HepG2 (cell line): ENCODE results near the gene CACNA1D. TPM values are rescaled to one million over a fixed set of nuclear protein-coding genes. Genes with fewer than 3 reads are reported as not detected.

Source experiments
- ATAC-seq: fragments of 200-7000 bp; cut with Tn5 transposase; 3 replicates; pipeline ENCODE4 v1.9.1; 2020; ENCODE audit warnings: mild to moderate bottlenecking, moderate library complexity
- BruUV-seq: library from RNA; stranded (reverse); fragments of 400-500 nt; replicated peaks from 2 replicates; lab custom pipeline; 2021; lab: Mats Ljungman, UMichigan
- CTCF ChIA-PET: fragments of 300-600 bp; formaldehyde crosslinking; extraction: SDS; loops from one replicate; lab custom pipeline; 2021; ENCODE audit warnings: low total read pairs, inconsistent platforms, low intra/inter-chr PET ratio; lab: Yijun Ruan, JAX
- POLR2A ChIA-PET: fragments of 350-600 bp; sonication (Branson Sonifier 250); formaldehyde crosslinking; loops from one replicate; lab custom pipeline; 2020; ENCODE audit warnings: antibody characterized with exemption, inconsistent platforms; lab: Yijun Ruan, JAX
- DNase-seq: peaks from one replicate; pipeline ENCODE4 v3.0.0-alpha.2; 2015; ENCODE audit warnings: low spot score
- FAIRE-seq: peaks from 3 replicates; lab custom pipeline; 2011; peaks lifted over from hg19 to GRCh38; lab: Jason Lieb, UNC
- H2AFZ ChIP-seq: one replicate; pipeline ENCODE4 v1.6.1; 2011; ENCODE audit warnings: low read length, inconsistent platforms
- H3K27ac ChIP-seq: fragments of 300-600 bp; 3 replicates; pipeline ENCODE4 v1.8.0; 2011; ENCODE audit warnings: mixed run types, mild to moderate bottlenecking, mixed read lengths, low read length, inconsistent platforms; ENCODE audit not compliant: insufficient read depth; ENCODE audit errors: extremely low read length
- H3K27me3 ChIP-seq, 2 experiments: fragments of 200-600 bp in 1 of 2; 2 replicates in 1 of 2; 3 replicates in 1 of 2; pipeline versions ENCODE4 v1.6.0 to v1.8.0; 2011; ENCODE audit warnings: low read length in 2 of 2, mild to moderate bottlenecking in 2 of 2, moderate library complexity in 2 of 2, inconsistent platforms in 1 of 2; ENCODE audit not compliant: insufficient read depth in 2 of 2, control insufficient read depth in 1 of 2
- H3K36me3 ChIP-seq, 2 experiments: fragments of 200-600 bp in 1 of 2; replicated peaks in 1 of 2; 2 replicates in 1 of 2; 3 replicates in 1 of 2; pipeline versions ENCODE4 v1.5.1 to v1.8.0; 2011; ENCODE audit warnings: low read length in 2 of 2, inconsistent platforms in 1 of 2; ENCODE audit not compliant: insufficient read depth in 2 of 2, control insufficient read depth in 1 of 2
- H3K4me1 ChIP-seq: 2 replicates; pipeline ENCODE4 v1.5.1; 2012; ENCODE audit warnings: low read length, inconsistent platforms; ENCODE audit not compliant: insufficient read depth
- H3K4me2 ChIP-seq: 2 replicates; pipeline ENCODE4 v1.6.0; 2011; ENCODE audit warnings: low read depth, low read length, inconsistent platforms
- H3K4me3 ChIP-seq, 3 experiments: fragments of 200-600 bp in 1 of 3; sonication (generic), shearing (Covaris generic) in 1 of 3; replicated peaks in 1 of 3; 2 replicates each; pipeline ENCODE4 v1.5.1; 2011 to 2016; ENCODE audit warnings: low read length in 3 of 3, inconsistent platforms in 2 of 3, low read depth in 2 of 3, mild to moderate bottlenecking in 2 of 3, control low read depth in 1 of 3, mixed read lengths in 1 of 3; ENCODE audit not compliant: insufficient read depth in 1 of 3
- H3K79me2 ChIP-seq: one replicate; pipeline ENCODE4 v1.6.1; 2011; ENCODE audit warnings: low read length, inconsistent platforms; ENCODE audit not compliant: insufficient read depth
- H3K9ac ChIP-seq: 2 replicates; pipeline ENCODE4 v1.6.0; 2011; ENCODE audit warnings: mild to moderate bottlenecking, low read depth, low read length, inconsistent platforms; ENCODE audit not compliant: insufficient read depth
- H3K9me3 ChIP-seq: 2 replicates; pipeline ENCODE4 v1.5.1; 2012; ENCODE audit warnings: mild to moderate bottlenecking, low read length
- H4K20me1 ChIP-seq: 2 replicates; pipeline ENCODE4 v1.6.0; 2011; ENCODE audit warnings: inconsistent platforms, mild to moderate bottlenecking, low read length, moderate library complexity; ENCODE audit not compliant: insufficient read depth
- DPF2 ChIP-seq: sonication (generic); formaldehyde crosslinking; IDR thresholded peaks from 2 replicates; pipeline ENCODE4 v1.4.0; 2020; ENCODE audit warnings: mild to moderate bottlenecking, low read depth, missing genetic modification reagents, borderline replicate concordance
- HNRNPUL1 ChIP-seq: fragments of 200-400 bp; formaldehyde crosslinking; IDR thresholded peaks from 2 replicates; pipeline ENCODE4 v1.6.1; 2017; ENCODE audit warnings: low read depth, mild to moderate bottlenecking, low read length, moderate library complexity
- THAP7 ChIP-seq: sonication (generic); formaldehyde crosslinking; IDR thresholded peaks from 2 replicates; pipeline ENCODE4 v1.8.1; 2023; ENCODE audit warnings: mild to moderate bottlenecking, missing genetic modification reagents
- ZBTB26 ChIP-seq: IDR thresholded peaks from 2 replicates; pipeline ENCODE4 v1.6.1; 2016; ENCODE audit warnings: missing compliant biosample characterization, missing genetic modification reagents, borderline replicate concordance
- ZC3H13 ChIP-seq: sonication (generic); formaldehyde crosslinking; IDR thresholded peaks from 2 replicates; pipeline ENCODE4 v1.8.1; 2023; ENCODE audit warnings: mild to moderate bottlenecking, missing genetic modification reagents, moderate library complexity
- ZNF484 ChIP-seq: sonication (generic); formaldehyde crosslinking; IDR thresholded peaks from 2 replicates; pipeline ENCODE4 v1.5.1; 2020; ENCODE audit warnings: mild to moderate bottlenecking, low read depth, missing genetic modification reagents, borderline replicate concordance
- ZNF761 ChIP-seq: sonication (generic); formaldehyde crosslinking; conservative IDR thresholded peaks from 2 replicates; pipeline ENCODE4 v1.4.0; 2020; ENCODE audit warnings: mild to moderate bottlenecking, missing genetic modification reagents
- WGBS: methylation state at CpG from one replicate; pipeline ENCODE4 v1.1.6; 2017; ENCODE audit warnings: low lambda C conversion rate; 5-methylcytosine and 5-hydroxymethylcytosine counted together
- in situ Hi-C: cut with HindIII; loops from 2 replicates; pipeline ENCODE4 v1.10.0; 2017; ENCODE audit warnings: low pct_unique_long_range_greater_than_20kb; ENCODE audit not compliant: extremely low pct_ligation_motif_present
- intact Hi-C: fragments of 100-400 bp; cut with micrococcal nuclease; formaldehyde crosslinking; loops from one replicate; pipeline ENCODE4 v1.10.0; 2022; ENCODE audit not compliant: unreplicated experiment
- polyA plus RNA-seq, 8 experiments: library from polyadenylated mRNA; depleted of rRNA in 3 of 8; stranded (reverse) in 7 of 8; unstranded in 1 of 8; fragments of >200 nt; fragmentation: Illumina TruSeq in 4 of 8; extraction: Trizol in 4 of 8; gene quantifications; 2 replicates each; pipeline versions ENCODE4 v1.2.1 to v1.2.3, GENCODE V29; 2011 to 2016; ENCODE audit warnings: low read depth in 4 of 8, missing spikeins in 1 of 8, mixed read lengths in 1 of 8; ENCODE audit not compliant: insufficient read depth in 1 of 8
- total RNA-seq, 5 experiments: library from RNA; depleted of rRNA; stranded (reverse); fragments of >200 nt; fragmentation: Illumina TruSeq; extraction: Trizol; gene quantifications; 2 replicates each; pipeline ENCODE4 v1.2.3, GENCODE V29; 2016; ENCODE audit warnings: low read depth in 1 of 5

CACNA1D gene
- total and polyA plus RNA-seq, 2 of the 13 experiments (the other 11 are each of a cell fraction or from before 2014, with no cell fraction given) = 0.26 to 0.38 TPM

GRCh38 chr3:53773021-53773436 is 278.6 kb downstream of the CACNA1D start:
- H2AFZ ChIP-seq = no peak overlapping the region
- no peaks in the 10 kb centered on the region for H3K27me3 ChIP-seq
- ChIA-PET CTCF (no interaction called here), POLR2A (no interaction called here)
- no peaks in the 10 kb centered on the region for H3K36me3 ChIP-seq
- no peak overlapping the region for H3K4me2 ChIP-seq
- H3K9ac ChIP-seq = no peak overlapping the region
- intact Hi-C loops = no loop called here
- H3K9me3 ChIP-seq = no peaks in the 10 kb centered on the region
- no peaks in the 10 kb centered on the region for H4K20me1 ChIP-seq
- no peak for DNase-seq
- H3K27ac ChIP-seq = no peak overlapping the region
- no peak overlapping the region for H3K4me3 ChIP-seq
- no peak for TF ChIP-seq ZNF761 (CRISPR knock-in tag)
- TF ChIP-seq THAP7 = no peak
- TF ChIP-seq DPF2 (CRISPR knock-in tag) = no peak
- TF ChIP-seq ZNF484 = no peak
- TF ChIP-seq, all 625 proteins: peak for 0
- ATAC-seq = no peak
- Histone ChIP-seq H3K4me1 (peaks cover 4% of the 10 kb centered on the region; the same call in 1 of the 2 replicates), H3K79me2 (no peaks in the 10 kb centered on the region)
- BruUV-seq = no TSS peak
- in situ Hi-C loops = no loop called here
- no peak for FAIRE-seq
- WGBS = 66% methylated on average over 5 of the region's 5 CpGs

GRCh38 chr3:53773611-53774368 is 279.4 kb downstream of the CACNA1D start:
- Histone ChIP-seq H3K4me3 (no peak overlapping the region), H3K27me3 (no peaks in the 10 kb centered on the region), H3K79me2 (no peaks in the 10 kb centered on the region), H3K9me3 (no peaks in the 10 kb centered on the region), H3K4me1 (no peaks in the 10 kb centered on the region), H3K4me2 (no peak overlapping the region), H4K20me1 (no peaks in the 10 kb centered on the region), H3K36me3 (no peaks in the 10 kb centered on the region), H2AFZ (no peak overlapping the region), H3K27ac (no peak overlapping the region), H3K9ac (no peak overlapping the region)
- ATAC-seq (no peak), FAIRE-seq (no peak), DNase-seq (no peak)
- BruUV-seq = no TSS peak
- WGBS = 61% methylated on average over 10 of the region's 10 CpGs
- CTCF ChIA-PET = no interaction called here
- in situ Hi-C loops (no loop called here), intact Hi-C loops (no loop called here)
- TF ChIP-seq HNRNPUL1 (no peak), ZBTB26 (no peak), ZC3H13 (CRISPR knock-in tag) (no peak)
- POLR2A ChIA-PET = no interaction called here
